DOHH2 (cell line): ENCODE results near the gene AMHR2.

Experiments
- H3F3A ChIP-seq: fragments of 200-600 bp; sonication (generic), shearing (Covaris generic); 2 replicates; pipeline ENCODE4 v1.6.0; 2016; ENCODE audit warnings: antibody characterized with exemption, mild to moderate bottlenecking; ENCODE audit not compliant: control insufficient read depth, insufficient read depth
- H3K27ac ChIP-seq: fragments of 200-600 bp; sonication (generic); 2 replicates; pipeline ENCODE4 v1.5.1; 2014; ENCODE audit warnings: low read depth, mild to moderate bottlenecking, low read length, moderate library complexity
- H3K27me3 ChIP-seq: fragments of 200-600 bp; sonication (generic); 2 replicates; pipeline ENCODE4 v1.6.1; 2014; ENCODE audit warnings: mild to moderate bottlenecking, low read length, mixed read lengths; ENCODE audit not compliant: control insufficient read depth
- H3K36me3 ChIP-seq: fragments of 200-600 bp; sonication (generic); 2 replicates; pipeline ENCODE4 v1.6.1; 2014; ENCODE audit warnings: mild to moderate bottlenecking, low read length, moderate library complexity, mixed read lengths; ENCODE audit not compliant: control insufficient read depth
- H3K4me1 ChIP-seq: fragments of 200-600 bp; sonication (generic); 2 replicates; pipeline ENCODE4 v1.6.1; 2014; ENCODE audit warnings: mild to moderate bottlenecking, low read length, mixed read lengths; ENCODE audit not compliant: control insufficient read depth
- H3K4me2 ChIP-seq: fragments of 200-600 bp; sonication (generic); 2 replicates; pipeline ENCODE4 v1.6.0; 2014; ENCODE audit warnings: mild to moderate bottlenecking, low read length, moderate library complexity
- H3K4me3 ChIP-seq: fragments of 200-600 bp; sonication (generic); 2 replicates; pipeline ENCODE4 v1.5.1; 2014; ENCODE audit warnings: mild to moderate bottlenecking, low read length, mixed read lengths
- H3K79me2 ChIP-seq: fragments of 200-600 bp; sonication (generic); 2 replicates; pipeline ENCODE4 v1.6.1; 2014; ENCODE audit warnings: mild to moderate bottlenecking, low read length, mixed read lengths; ENCODE audit not compliant: control insufficient read depth
- H3K9me2 ChIP-seq: fragments of 200-600 bp; sonication (generic); replicated peaks from 2 replicates; pipeline ENCODE4 v1.6.1; 2014; ENCODE audit warnings: mild to moderate bottlenecking, low read length, mixed read lengths; ENCODE audit not compliant: control insufficient read depth
- H3K9me3 ChIP-seq: fragments of 200-600 bp; sonication (generic); 2 replicates; pipeline ENCODE4 v1.6.1; 2014; ENCODE audit warnings: antibody characterized with exemption, low read length, mixed read lengths; ENCODE audit not compliant: control insufficient read depth, insufficient read depth
- H4K20me1 ChIP-seq: fragments of 200-600 bp; sonication (generic); 2 replicates; pipeline ENCODE4 v1.6.0; 2014; ENCODE audit warnings: low read depth, mild to moderate bottlenecking, antibody characterized with exemption, low read length, moderate library complexity; ENCODE audit not compliant: control insufficient read depth, insufficient read depth
- CTCF ChIP-seq: fragments of 200-600 bp; sonication (generic); IDR thresholded peaks from one replicate; pipeline ENCODE4 v1.5.1; 2014; ENCODE audit warnings: antibody characterized with exemption, mild to moderate bottlenecking, low read depth, low read length; ENCODE audit not compliant: poor library complexity, severe bottlenecking
- EZH2phosphoT487 ChIP-seq: fragments of 200-600 bp; sonication (generic); IDR thresholded peaks from 2 replicates; pipeline ENCODE4 v1.6.1; 2017; ENCODE audit warnings: borderline replicate concordance, mild to moderate bottlenecking, antibody characterized with exemption, low read length, moderate library complexity, mixed read lengths

The AMHR2 gene

DNA sequence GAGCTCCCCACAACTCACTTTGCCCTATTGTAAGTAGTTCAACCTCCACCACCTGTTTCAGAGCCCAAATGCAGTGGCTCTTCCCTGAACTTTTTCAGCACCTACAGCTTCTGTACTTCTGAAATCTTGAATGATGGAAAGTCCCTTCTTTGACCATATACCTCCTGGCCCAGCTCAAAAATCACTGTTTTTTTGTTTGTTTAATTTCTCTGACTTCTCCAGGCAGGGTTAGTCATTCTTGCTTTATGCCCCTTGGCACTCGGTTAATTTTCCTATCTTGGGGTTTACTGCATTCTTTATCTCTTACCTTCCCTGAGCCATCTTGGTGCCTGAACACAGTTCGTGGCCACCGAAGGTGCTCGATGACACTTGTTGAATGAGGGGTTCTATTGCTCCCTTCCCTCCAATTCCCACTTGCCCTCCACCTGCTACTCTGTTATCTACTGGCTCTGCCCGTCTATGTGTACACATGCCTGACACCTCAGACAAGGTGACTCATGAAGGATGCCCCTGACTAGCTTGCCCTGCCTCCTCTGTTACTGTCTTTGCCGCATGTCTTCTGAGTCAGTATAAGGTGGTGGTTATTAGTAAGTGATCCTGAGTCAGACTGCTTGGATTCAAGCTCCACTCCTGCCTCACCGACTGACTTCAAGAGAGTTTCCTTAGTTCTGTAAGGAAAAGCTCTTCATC is 4.4 kb downstream of the AMHR2 start:
- no peak overlapping the region for H3K4me2 ChIP-seq
- no peaks in the 10 kb centered on the region for H3K9me3 ChIP-seq
- H3K36me3 ChIP-seq = no peaks in the 10 kb centered on the region

GRCh38 chr12:53428741-53429140 is 5.1 kb downstream of the AMHR2 start:
- Histone ChIP-seq H3K4me3 (no peak overlapping the region), H3F3A (peaks cover 2% of the 10 kb centered on the region; the same call in 1 of the 2 replicates), H3K79me2 (no peaks in the 10 kb centered on the region), H3K36me3 (no peaks in the 10 kb centered on the region), H3K9me2 (no peaks in the 10 kb centered on the region), H3K27ac (no peak overlapping the region), H3K4me1 (peaks cover 8% of the 10 kb centered on the region), H3K4me2 (no peak overlapping the region), H4K20me1 (no peaks in the 10 kb centered on the region), H3K27me3 (no peaks in the 10 kb centered on the region), H3K9me3 (no peaks in the 10 kb centered on the region)
- TF ChIP-seq CTCF (no peak), EZH2phosphoT487 (no peak)

More for the DNA sequence above, 4.4 kb downstream of the AMHR2 start:
- H4K20me1 ChIP-seq = no peaks in the 10 kb centered on the region
- H3F3A ChIP-seq = peaks cover 2% of the 10 kb centered on the region; the same call in 1 of the 2 replicates
- H3K4me1 ChIP-seq = peaks cover 6% of the 10 kb centered on the region
- no peak for TF ChIP-seq CTCF
- H3K4me3 ChIP-seq = no peak overlapping the region
- no peaks in the 10 kb centered on the region for H3K79me2 ChIP-seq
- no peaks in the 10 kb centered on the region for H3K27me3 ChIP-seq
- H3K27ac ChIP-seq = no peak overlapping the region
- no peaks in the 10 kb centered on the region for H3K9me2 ChIP-seq

- Histone ChIP-seq H3F3A (peaks cover 2% of the 10 kb centered on the region; the same call in 1 of the 2 replicates), H3K4me2 (no peak overlapping the region), H3K4me1 (peaks cover 8% of the 10 kb centered on the region), H3K27me3 (no peaks in the 10 kb centered on the region), H3K9me2 (no peaks in the 10 kb centered on the region), H3K4me3 (no peak overlapping the region), H3K79me2 (no peaks in the 10 kb centered on the region), H3K9me3 (no peaks in the 10 kb centered on the region), H4K20me1 (no peaks in the 10 kb centered on the region), H3K36me3 (no peaks in the 10 kb centered on the region), H3K27ac (no peak overlapping the region)
- TF ChIP-seq EZH2phosphoT487 (no peak), CTCF (no peak)
These were observed 6.5 kb downstream of the AMHR2 start for GRCh38 chr12:53430116-53430515.
